ENCODE data around the gene CMTM3.
"Not testable (repeated sequence)": the region's sequence is repeated elsewhere in the genome, so short reads cannot be mapped to it uniquely, and the experiment has no call there.

CMTM3 gene

DNA sequence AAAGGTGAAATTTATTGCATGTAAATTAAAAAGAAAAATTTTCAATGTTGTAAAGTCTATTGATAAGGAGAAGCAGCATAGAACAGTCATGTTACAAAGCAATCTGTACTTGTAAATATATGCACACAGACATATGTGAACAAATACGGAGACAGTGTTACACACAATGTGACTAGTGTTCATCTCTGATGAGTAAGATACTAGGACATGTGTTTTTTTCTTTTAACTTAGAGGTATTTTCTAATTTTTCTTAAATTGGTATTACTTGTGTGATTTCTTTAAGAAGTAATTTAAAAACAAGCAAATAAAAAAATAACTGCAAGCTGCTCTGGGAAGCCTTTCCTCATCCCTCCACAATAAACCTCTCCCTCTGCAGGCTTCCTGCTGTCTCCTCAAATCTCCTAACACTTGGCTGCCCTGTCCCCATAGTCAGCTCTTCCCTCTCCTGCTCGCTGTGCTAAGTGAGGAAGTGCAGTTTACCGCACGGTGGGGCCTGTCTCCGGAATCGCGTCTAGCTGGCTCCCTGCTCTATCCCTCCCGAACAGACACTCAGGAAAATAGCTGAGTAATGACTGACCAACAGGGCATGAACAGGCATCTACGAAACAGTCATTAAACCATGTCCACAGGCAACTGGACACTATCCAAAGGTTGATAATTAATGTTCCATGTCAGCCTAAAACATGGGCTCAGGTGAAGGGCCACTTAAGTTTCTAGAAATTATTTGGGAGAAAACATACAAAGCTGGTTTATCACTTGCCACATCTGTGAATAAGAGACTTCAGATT is 56.1 kb downstream of the CMTM3 start:
- Histone ChIP-seq H3K36me3 (ENCODE audit: control insufficient read depth in 1 of 2, insufficient read depth in 2 of 2, low read length in 2 of 2) (no peaks in the 10 kb centered on the region), H3K27me3 (ENCODE audit: low read depth, low read length) (no peaks in the 10 kb centered on the region), H3K27ac (ENCODE audit: low read length) (no peak overlapping the region), H3K4me3 (ENCODE audit: low read depth in 1 of 2, low read length in 2 of 2) (no peak overlapping the region), H3K4me1 (ENCODE audit: control insufficient read depth in 1 of 2, insufficient read depth in 2 of 2, low read length in 2 of 2) (peaks cover 0 to 18% of the 10 kb centered on the region in 2 donors), H3K9me3 (ENCODE audit: control insufficient read depth in 1 of 2, low read length in 2 of 2) (no peaks in the 10 kb centered on the region)

DNA sequence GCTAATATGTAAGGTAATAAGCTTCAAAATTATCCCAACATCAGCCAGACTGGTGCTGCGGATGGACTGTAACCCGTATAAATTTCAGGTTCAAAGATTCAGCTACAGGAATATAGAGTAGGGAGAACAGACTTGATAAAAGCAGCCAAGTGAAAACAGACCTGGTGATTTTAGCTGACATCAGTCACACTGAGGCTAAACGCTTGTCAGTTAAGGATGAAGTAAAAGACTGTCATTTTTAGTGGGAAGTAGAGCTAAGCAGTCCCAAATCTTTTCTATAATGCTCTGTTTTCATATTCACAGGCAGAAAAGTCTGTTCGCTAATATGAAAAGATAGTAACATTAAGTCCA is 56.7 kb downstream of the CMTM3 start:
- no peaks in the 10 kb centered on the region for H3K27me3 ChIP-seq (ENCODE audit: low read depth, low read length)
- no peaks in the 10 kb centered on the region for H3K9me3 ChIP-seq (ENCODE audit: control insufficient read depth in 1 of 2, low read length in 2 of 2)
- H3K4me3 ChIP-seq (ENCODE audit: low read depth in 1 of 2, low read length in 2 of 2): no peak overlapping the region
- peaks cover 0 to 18% of the 10 kb centered on the region in 2 donors for H3K4me1 ChIP-seq (ENCODE audit: control insufficient read depth in 1 of 2, insufficient read depth in 2 of 2, low read length in 2 of 2)
- H3K36me3 ChIP-seq (ENCODE audit: control insufficient read depth in 1 of 2, insufficient read depth in 2 of 2, low read length in 2 of 2): no peaks in the 10 kb centered on the region
- no peak overlapping the region for H3K27ac ChIP-seq (ENCODE audit: low read length)

DNA sequence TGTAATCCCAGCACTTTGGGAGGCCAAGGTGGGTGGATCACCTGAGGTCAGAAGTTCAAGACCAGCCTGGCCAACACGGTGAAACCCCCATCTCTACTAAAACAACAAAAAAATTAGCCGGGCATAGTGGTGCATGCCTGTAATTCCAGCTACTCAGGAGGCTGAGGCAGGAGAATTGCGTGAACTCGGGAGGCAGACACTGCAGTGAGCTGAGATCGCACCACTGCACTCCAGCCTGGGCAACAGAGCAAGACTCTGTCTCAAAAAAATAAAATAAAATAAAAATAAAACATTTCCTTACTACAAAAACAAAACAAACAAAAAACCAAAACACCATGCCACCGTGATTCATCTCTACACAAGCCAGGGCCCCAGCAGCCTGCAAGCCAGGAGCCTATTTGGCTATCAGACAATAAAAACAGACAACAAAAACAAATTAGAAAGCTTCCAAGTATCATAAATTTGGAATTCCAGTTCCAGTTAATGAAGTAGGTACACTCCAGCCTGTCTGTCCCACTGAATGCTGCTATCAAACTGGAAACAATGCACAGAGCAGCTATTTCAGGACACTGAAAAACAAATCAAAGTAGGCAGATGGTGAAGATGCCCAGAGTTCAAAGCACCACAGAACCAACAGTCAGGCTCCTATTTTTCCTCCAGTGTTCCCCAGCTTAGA is 57.3 kb downstream of the CMTM3 start:
- H3K9me3 ChIP-seq (ENCODE audit: control insufficient read depth in 1 of 2, low read length in 2 of 2); H3K4me3 ChIP-seq (ENCODE audit: low read depth in 1 of 2, low read length in 2 of 2); H3K36me3 ChIP-seq (ENCODE audit: control insufficient read depth in 1 of 2, insufficient read depth in 2 of 2, low read length in 2 of 2); H3K27ac ChIP-seq (ENCODE audit: low read length); H3K27me3 ChIP-seq (ENCODE audit: low read depth, low read length): not testable (repeated sequence)
- H3K4me1 ChIP-seq (ENCODE audit: control insufficient read depth in 1 of 2, insufficient read depth in 2 of 2, low read length in 2 of 2): peaks cover 0 to 18% of the 10 kb centered on the region in 2 donors

DNA sequence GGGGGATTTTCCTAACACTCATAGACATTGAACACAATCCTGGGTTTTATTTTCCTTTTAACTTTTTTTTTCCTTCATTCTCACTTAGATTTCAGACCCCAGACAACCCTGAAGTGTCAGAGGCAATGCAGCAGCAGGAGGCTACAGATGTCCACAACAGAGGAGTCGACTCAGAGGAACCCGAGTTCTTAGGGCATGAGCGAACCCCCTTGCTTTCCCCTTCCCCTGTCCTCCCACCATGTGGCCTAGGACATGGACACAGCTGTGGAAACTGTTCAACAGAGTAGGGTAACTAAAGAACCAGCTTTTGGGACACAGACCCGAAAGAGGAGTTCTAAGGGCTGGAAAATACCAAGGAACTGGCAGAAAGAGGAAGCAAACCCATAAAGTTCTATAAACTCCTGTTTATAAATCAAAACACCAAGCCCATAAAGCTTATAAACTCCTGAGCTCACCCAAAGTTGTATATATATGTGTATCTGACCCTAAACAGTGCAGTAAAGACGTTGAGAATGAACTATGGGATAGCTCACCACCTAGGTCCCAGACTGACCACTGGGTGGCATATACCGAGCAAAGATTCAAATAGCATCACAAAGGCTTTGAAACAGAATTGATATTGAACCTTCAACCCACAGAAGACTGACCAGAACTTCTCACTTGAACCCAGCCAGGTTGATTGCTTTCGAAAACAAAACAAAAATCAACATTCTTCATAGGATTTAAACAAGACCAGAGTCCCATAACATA is 58.1 kb downstream of the CMTM3 start:
- Histone ChIP-seq H3K27me3 (ENCODE audit: low read depth, low read length) (no peaks in the 10 kb centered on the region), H3K4me1 (ENCODE audit: control insufficient read depth in 1 of 2, insufficient read depth in 2 of 2, low read length in 2 of 2) (peaks cover 0 to 18% of the 10 kb centered on the region in 2 donors), H3K36me3 (ENCODE audit: control insufficient read depth in 1 of 2, insufficient read depth in 2 of 2, low read length in 2 of 2) (no peaks in the 10 kb centered on the region), H3K27ac (ENCODE audit: low read length) (no peak overlapping the region), H3K4me3 (ENCODE audit: low read depth in 1 of 2, low read length in 2 of 2) (no peak overlapping the region), H3K9me3 (ENCODE audit: control insufficient read depth in 1 of 2, low read length in 2 of 2) (no peaks in the 10 kb centered on the region)

Measured in muscle layer of duodenum (tissue), 2 donors.